ENCODE results near the gene SLC26A9.

SLC26A9 gene

GRCh38 chr1:205981257-205981656, 38.0 kb upstream of the SLC26A9 start:
- H3K4me1 ChIP-seq, result peaks cover 0 to 9% (median under 1%) of the 10 kb centered on the region in 4 donors
- no peak overlapping the region for H3K4me3 ChIP-seq
- H3K27ac ChIP-seq, result no peak overlapping the region
- intact Hi-C loops (cut with DNase I; ENCODE audit: low total_unique reads), result no loop called here
- no peaks in the 10 kb centered on the region for H3K9me3 ChIP-seq
- TF ChIP-seq, protein P1, sequence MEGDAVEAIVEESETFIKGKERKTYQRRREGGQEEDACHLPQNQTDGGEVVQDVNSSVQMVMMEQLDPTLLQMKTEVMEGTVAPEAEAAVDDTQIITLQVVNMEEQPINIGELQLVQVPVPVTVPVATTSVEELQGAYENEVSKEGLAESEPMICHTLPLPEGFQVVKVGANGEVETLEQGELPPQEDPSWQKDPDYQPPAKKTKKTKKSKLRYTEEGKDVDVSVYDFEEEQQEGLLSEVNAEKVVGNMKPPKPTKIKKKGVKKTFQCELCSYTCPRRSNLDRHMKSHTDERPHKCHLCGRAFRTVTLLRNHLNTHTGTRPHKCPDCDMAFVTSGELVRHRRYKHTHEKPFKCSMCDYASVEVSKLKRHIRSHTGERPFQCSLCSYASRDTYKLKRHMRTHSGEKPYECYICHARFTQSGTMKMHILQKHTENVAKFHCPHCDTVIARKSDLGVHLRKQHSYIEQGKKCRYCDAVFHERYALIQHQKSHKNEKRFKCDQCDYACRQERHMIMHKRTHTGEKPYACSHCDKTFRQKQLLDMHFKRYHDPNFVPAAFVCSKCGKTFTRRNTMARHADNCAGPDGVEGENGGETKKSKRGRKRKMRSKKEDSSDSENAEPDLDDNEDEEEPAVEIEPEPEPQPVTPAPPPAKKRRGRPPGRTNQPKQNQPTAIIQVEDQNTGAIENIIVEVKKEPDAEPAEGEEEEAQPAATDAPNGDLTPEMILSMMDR (IDR thresholded peaks at IDR 0.05), result no peak
- no peaks in the 10 kb centered on the region for H3K36me3 ChIP-seq
- H3K27me3 ChIP-seq, result no peaks in the 10 kb centered on the region
- no peak for DNase-seq

DNA sequence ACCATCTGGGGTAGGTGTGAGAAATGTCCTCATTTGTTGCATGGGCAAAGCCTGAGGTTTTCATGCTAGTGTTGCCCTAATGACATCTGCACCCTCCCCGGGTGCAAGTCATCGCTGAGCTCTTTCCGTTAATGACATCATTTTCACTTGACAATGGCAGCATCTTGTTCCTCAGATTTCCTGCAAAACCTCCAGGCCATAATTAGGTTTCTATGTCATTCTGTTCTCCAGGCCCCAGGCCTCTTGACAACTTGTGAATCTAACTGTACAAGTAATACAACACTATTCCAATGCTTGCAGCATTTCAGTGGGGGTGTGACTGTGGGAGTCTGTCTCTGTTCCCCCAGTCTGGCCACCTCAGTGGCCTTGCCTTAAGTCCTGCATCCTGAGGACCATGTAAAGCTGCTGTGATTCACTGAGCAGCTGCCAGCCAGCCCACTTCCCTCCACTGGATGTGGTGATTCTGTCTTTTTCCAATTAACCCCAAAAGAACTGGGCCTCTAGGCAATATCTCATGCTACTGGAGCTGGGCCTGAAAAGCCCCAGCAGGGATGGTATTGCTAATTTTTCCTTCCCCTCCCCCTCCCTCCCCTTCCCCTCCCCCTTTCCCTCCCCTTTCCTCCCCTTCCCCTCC, 37.1 kb upstream of the SLC26A9 start:
- Histone ChIP-seq H3K36me3 (no peaks in the 10 kb centered on the region), H3K27me3 (peaks cover 0 to 3% of the 10 kb centered on the region in 2 donors), H3K9me3 (no peaks in the 10 kb centered on the region), H3K27ac (no peak overlapping the region), H3K4me3 (no peak overlapping the region), H3K4me1 (peaks cover 0 to 18% (median 0%) of the 10 kb centered on the region in 4 donors)
- DNase-seq, result no peak
- intact Hi-C loops (cut with DNase I; ENCODE audit: low total_unique reads), result no loop called here
- TF ChIP-seq, protein P1 (IDR thresholded peaks at IDR 0.05), result no peak

GRCh38 chr1:205979301-205979700, 36.0 kb upstream of the SLC26A9 start:
- no peaks in the 10 kb centered on the region for H3K9me3 ChIP-seq
- H3K4me1 ChIP-seq, result peaks cover 0 to 19% (median 0%) of the 10 kb centered on the region in 4 donors
- no peak overlapping the region for H3K4me3 ChIP-seq
- peaks cover 0 to 8% of the 10 kb centered on the region in 2 donors for H3K27me3 ChIP-seq
- TF ChIP-seq, protein P1 (IDR thresholded peaks at IDR 0.05), result no peak
- intact Hi-C loops (cut with DNase I; ENCODE audit: low total_unique reads), result loop anchor here (2.0 to 10.0 kb wide), 4 partner anchors 57 to 394 kb away; no protein-coding TSS in a partner anchor
- no peak for DNase-seq
- no peak overlapping the region for H3K27ac ChIP-seq
- no peaks in the 10 kb centered on the region for H3K36me3 ChIP-seq

- peaks cover 0 to 19% (median 0%) of the 10 kb centered on the region in 4 donors for H3K4me1 ChIP-seq
- H3K27ac ChIP-seq, result no peak overlapping the region
- peaks cover 0 to 8% of the 10 kb centered on the region in 2 donors for H3K27me3 ChIP-seq
- no peaks in the 10 kb centered on the region for H3K9me3 ChIP-seq
- TF ChIP-seq, protein P1 (IDR thresholded peaks at IDR 0.05), result no peak
- no peak overlapping the region for H3K4me3 ChIP-seq
- H3K36me3 ChIP-seq, result no peaks in the 10 kb centered on the region
- intact Hi-C loops (cut with DNase I; ENCODE audit: low total_unique reads), result loop anchor here (2.0 to 10.0 kb wide), 4 partner anchors 56 to 394 kb away; no protein-coding TSS in a partner anchor
- no peak for DNase-seq
Measured at GRCh38 chr1:205978676-205979075, 35.4 kb upstream of the SLC26A9 start.

DNA sequence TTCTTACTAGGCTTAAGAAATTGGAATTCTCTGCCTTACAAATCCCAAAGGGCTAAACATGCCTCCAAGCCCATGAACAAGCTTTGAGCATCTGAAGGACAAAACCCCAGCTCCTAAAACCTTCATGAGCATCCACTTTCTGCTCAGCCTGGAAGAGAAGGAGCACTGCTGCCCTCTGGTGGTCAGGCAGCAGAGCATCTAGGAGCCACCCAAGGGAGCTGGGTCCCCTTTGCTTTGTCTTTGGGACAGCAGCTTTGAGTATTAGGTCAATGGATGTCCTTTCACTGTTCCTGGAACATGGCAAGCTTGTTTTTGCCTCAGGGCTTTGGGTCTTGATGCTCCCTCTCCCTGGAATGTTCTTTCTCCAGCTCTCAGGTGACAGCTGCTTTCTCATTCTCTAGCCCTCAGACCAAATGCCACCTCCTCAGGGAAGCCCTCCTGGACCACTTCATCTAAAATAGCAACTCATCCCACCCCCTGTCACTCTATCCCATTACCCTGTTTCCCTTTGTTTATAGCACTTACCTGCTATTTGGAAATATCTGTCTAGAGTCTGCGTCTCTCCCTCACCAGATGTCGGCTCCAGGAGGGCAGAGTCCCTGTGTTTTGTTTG, 34.3 kb upstream of the SLC26A9 start:
- peak in 1 of 2 donors; percentile 77 for DNase-seq
- no peaks in the 10 kb centered on the region for H3K9me3 ChIP-seq
- TF ChIP-seq, protein P1 (IDR thresholded peaks at IDR 0.05), result peak; percentile 97
- intact Hi-C loops (cut with DNase I; ENCODE audit: low total_unique reads), result loop anchor here (2.0 to 10.0 kb wide), 4 partner anchors 55 to 393 kb away; no protein-coding TSS in a partner anchor
- H3K27me3 ChIP-seq, result peaks cover 0 to 8% of the 10 kb centered on the region in 2 donors
- H3K36me3 ChIP-seq, result no peaks in the 10 kb centered on the region
- no peak overlapping the region for H3K27ac ChIP-seq
- H3K4me1 ChIP-seq, result peaks cover 0 to 19% (median 0%) of the 10 kb centered on the region in 4 donors
- no peak overlapping the region for H3K4me3 ChIP-seq
